GM19395 (cell line): ENCODE data around the gene ZNF684.
"Not testable (repeated sequence)": the region's sequence is repeated elsewhere in the genome, so short reads cannot be mapped to it uniquely, and the experiment has no call there.

Source experiments
- ATAC-seq: cut with Tn5 transposase; IDR thresholded peaks from one replicate; pipeline ENCODE4 v1.9.1; 2021; ENCODE audit warnings: mild to moderate bottlenecking, moderate library complexity; ENCODE audit not compliant: unreplicated experiment

ZNF684 gene

GRCh38 chr1:40567825-40568224 is 36.4 kb downstream of the ZNF684 start:
- ATAC-seq: no peak

- ATAC-seq: not testable (repeated sequence)
Measured at GRCh38 chr1:40574805-40575204, 43.4 kb downstream of the ZNF684 start.

GRCh38 chr1:40575336-40575735 is 43.9 kb downstream of the ZNF684 start:
- no peak for ATAC-seq

GRCh38 chr1:40582116-40582515 is 50.7 kb downstream of the ZNF684 start:
- no peak for ATAC-seq

- no peak for ATAC-seq
Measured at GRCh38 chr1:40583980-40584379, 52.5 kb downstream of the ZNF684 start.

GRCh38 chr1:40588586-40588985 is 57.1 kb downstream of the ZNF684 start:
- no peak for ATAC-seq

- no peak for ATAC-seq
Measured at GRCh38 chr1:40592107-40592803, 60.8 kb downstream of the ZNF684 start.

- no peak for ATAC-seq
Measured at GRCh38 chr1:40593449-40594186, 62.2 kb downstream of the ZNF684 start.

GRCh38 chr1:40594187-40594531 is 62.7 kb downstream of the ZNF684 start:
- ATAC-seq: no peak

- ATAC-seq: no peak
Measured at GRCh38 chr1:40595623-40596022, 64.2 kb downstream of the ZNF684 start.
